Measurements from ENCODE around the gene IBA57. TPM values are rescaled to one million over a fixed set of nuclear protein-coding genes. Genes with fewer than 3 reads are reported as not detected.

The IBA57 gene
- total and polyA plus RNA-seq, 2 of the 8 experiments (the other 6 are each of a cell fraction or from before 2014, with no cell fraction given) = 2.6 to 5.9 TPM

DNA sequence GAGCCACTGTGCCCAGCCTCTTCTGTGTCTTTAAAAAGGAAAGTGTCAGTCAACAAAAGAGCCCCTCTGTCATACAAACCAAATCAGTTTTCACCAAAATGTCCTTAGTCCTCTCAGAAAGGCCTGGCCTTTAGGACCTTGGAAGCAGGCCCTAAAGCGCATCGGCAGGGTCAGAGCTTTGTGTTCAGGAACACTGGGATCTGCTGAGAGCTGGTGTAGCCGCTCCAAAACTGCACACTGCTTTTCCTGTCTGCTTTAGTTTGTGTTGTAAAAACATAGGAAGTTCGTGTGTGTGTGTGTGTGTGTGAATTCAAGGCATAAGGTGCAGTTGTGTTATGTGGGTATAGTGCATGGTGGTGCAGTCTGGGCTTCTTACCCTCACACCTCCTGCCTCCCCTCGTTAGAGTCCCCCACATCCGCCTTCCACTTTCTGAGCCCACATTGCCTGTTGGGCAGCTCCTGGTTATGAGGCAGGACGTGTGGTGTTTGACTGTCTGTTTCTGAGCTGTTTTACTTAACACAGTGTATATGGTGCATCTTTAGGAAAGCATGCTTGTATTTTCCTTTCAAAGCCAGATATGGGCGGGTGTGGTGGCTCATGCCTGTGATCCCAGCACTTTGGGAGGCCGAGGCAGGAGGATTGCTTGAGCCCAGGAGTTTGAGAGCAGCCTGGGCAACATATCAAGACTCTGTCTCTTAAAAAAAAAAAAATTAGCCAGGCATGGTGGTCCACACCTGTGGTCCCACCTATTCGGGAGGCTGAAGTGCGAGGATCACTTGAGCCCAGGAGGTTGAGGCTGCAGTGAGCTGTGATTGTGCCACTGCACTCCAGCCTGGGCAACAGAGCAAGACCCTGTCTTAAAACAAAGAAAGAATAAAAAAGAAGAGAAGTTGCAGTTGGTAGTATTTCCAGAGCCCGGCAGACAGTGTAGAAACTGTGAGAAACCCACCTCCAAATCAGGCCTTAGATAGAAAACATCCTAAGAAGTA is 12.4 kb downstream of the IBA57 start (continued):
- TF ChIP-seq, protein P1, sequence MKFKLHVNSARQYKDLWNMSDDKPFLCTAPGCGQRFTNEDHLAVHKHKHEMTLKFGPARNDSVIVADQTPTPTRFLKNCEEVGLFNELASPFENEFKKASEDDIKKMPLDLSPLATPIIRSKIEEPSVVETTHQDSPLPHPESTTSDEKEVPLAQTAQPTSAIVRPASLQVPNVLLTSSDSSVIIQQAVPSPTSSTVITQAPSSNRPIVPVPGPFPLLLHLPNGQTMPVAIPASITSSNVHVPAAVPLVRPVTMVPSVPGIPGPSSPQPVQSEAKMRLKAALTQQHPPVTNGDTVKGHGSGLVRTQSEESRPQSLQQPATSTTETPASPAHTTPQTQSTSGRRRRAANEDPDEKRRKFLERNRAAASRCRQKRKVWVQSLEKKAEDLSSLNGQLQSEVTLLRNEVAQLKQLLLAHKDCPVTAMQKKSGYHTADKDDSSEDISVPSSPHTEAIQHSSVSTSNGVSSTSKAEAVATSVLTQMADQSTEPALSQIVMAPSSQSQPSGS (IDR thresholded peaks at IDR 0.05; ENCODE audit: low read length) = no peak
- TF ChIP-seq JUN (IDR thresholded peaks at IDR 0.05; ENCODE audit: low read depth, low read length) (no peak), RNF2 (IDR thresholded peaks at IDR 0.05; ENCODE audit: borderline replicate concordance, low read depth, low read length, missing control alignments, poor library complexity, severe bottlenecking) (no peak), CTBP2 (IDR thresholded peaks at IDR 0.05; ENCODE audit: borderline replicate concordance, insufficient read depth, insufficient read length, low read length) (no peak), RBBP5 (IDR thresholded peaks at IDR 0.05; ENCODE audit: borderline replicate concordance, low read depth, low read length) (no peak), CBX8 (IDR thresholded peaks at IDR 0.05; ENCODE audit: borderline replicate concordance, low read depth, low read length) (no peak), TAF1 (IDR thresholded peaks at IDR 0.05; ENCODE audit: low read depth, low read length) (no peak), TCF12 (IDR thresholded peaks at IDR 0.05; ENCODE audit: low read depth, low read length) (no peak)
